Adrenal gland (tissue), 12 donors: ENCODE measurements around the gene EFCAB11. TPM values are rescaled to one million over a fixed set of nuclear protein-coding genes. Genes with fewer than 3 reads are reported as not detected.

ENCODE experiments used
- DNase-seq, 7 donors: peaks; one replicate each; pipeline ENCODE4 v3.0.0-alpha.2; 2019 to 2020
- H3K27ac ChIP-seq, 5 donors: fragments of 200-600 bp; sonication (generic) in 4 of 5; 1 replicate in 3 of 5; 2 replicates in 2 of 5; pipeline versions ENCODE4 v1.5.1 to v1.8.0; 2016 to 2020; ENCODE audit warnings: mild to moderate bottlenecking in 1 of 5
- H3K27me3 ChIP-seq: fragments of 200-600 bp; 2 replicates; pipeline ENCODE4 v1.8.0; 2021
- H3K36me3 ChIP-seq, 2 donors: fragments of 200-600 bp; replicated peaks in 1 of 2; 1 replicate in 1 of 2; 2 replicates in 1 of 2; pipeline versions ENCODE4 v1.5.1 to v1.8.0; 2018 to 2022
- H3K4me1 ChIP-seq, 2 donors: fragments of 200-600 bp; replicated peaks in 1 of 2; 1 replicate in 1 of 2; 2 replicates in 1 of 2; pipeline versions ENCODE4 v1.5.1 to v1.8.0; 2018 to 2021
- H3K4me3 ChIP-seq, 4 donors: fragments of 200-600 bp; sonication (generic) in 3 of 4; one replicate each; pipeline ENCODE4 v1.5.1; 2016 to 2018
- H3K9me3 ChIP-seq, 3 donors: fragments of 200-600 bp; sonication (generic) in 1 of 3; replicated peaks in 1 of 3; 1 replicate in 2 of 3; 2 replicates in 1 of 3; pipeline versions ENCODE4 v1.5.1 to v1.8.0; 2016 to 2021
- CTCF ChIP-seq, 6 experiments: fragments of 450-650 bp in 4 of 6; fragments of 200-600 bp in 2 of 6; sonication (generic) in 1 of 6; IDR thresholded peaks; 1 replicate in 5 of 6; 2 replicates in 1 of 6; pipeline versions ENCODE4 v1.5.1 to v1.8.0; 2016 to 2021; ENCODE audit warnings: antibody characterized with exemption in 6 of 6, mild to moderate bottlenecking in 2 of 6, moderate library complexity in 1 of 6
- POLR2A ChIP-seq, 2 donors: fragments of 450-650 bp; IDR thresholded peaks; one replicate each; pipeline ENCODE4 v1.6.1; 2017; ENCODE audit warnings: antibody characterized with exemption in 2 of 2, mild to moderate bottlenecking in 2 of 2, moderate library complexity in 1 of 2
- WGBS, 4 donors: extraction: QIAGEN DNeasy Blood & Tissue Kit in 2 of 4; methylation state at CpG; one replicate each; pipeline versions ENCODE4 v1.1.5 to v1.1.7; 2013 to 2017; 5-methylcytosine and 5-hydroxymethylcytosine counted together
- intact Hi-C, 2 donors: fragments of 100-400 bp; cut with DNase I; formaldehyde crosslinking; loops; one replicate each; pipeline versions ENCODE4 v1.14.1 to v1.15.0; 2022 to 2023
- polyA plus RNA-seq, 3 donors: library from polyadenylated mRNA; stranded (reverse); fragments of 200-250 nt in 2 of 3; fragments of 350-450 nt in 1 of 3; fragmentation: Illumina TruSeq in 1 of 3; extraction: RNeasy Lipid Tissue Mini Kit (QIAGEN cat#74804) in 1 of 3; gene quantifications; one replicate each; pipeline ENCODE4 v1.2.3, GENCODE V29; 2013 to 2014
- total RNA-seq, 9 donors: library from RNA; depleted of rRNA in 4 of 9; stranded (reverse); fragments of >200 nt in 4 of 9; fragments of 120-200 nt in 1 of 9; fragmentation: NEBNext Ultra II Directional in 1 of 9; extraction: Animal tissue kit (Norgen Biotek cat#: 25700) in 1 of 9; gene quantifications; one replicate each; pipeline versions ENCODE4 v1.1.0 to v1.2.4, GENCODE V29; 2013 to 2023
- donor health status: healthy with polysubstance abuse.
- donor health status: Bipolar disorder and iron deficiency.
- donor health status: DM: yes; HTN: yes; CAD: no.
- donor health status: DM: no; HTN: no; CAD: no.
- donor health status: DM: no; HTN: no; CAD: no.
- donor health status: DM: yes; HTN: yes; CAD: no.

The EFCAB11 gene
- total and polyA plus RNA-seq, 12 donors, result 4.0 to 16.9 (median 8.4) TPM

GRCh38 chr14:89926694-89927093 is 27.8 kb downstream of the EFCAB11 start:
- Histone ChIP-seq H3K27me3 (no peaks in the 10 kb centered on the region), H3K9me3 (no peaks in the 10 kb centered on the region), H3K4me3 (no peak overlapping the region), H3K4me1 (no peaks in the 10 kb centered on the region), H3K27ac (no peak overlapping the region), H3K36me3 (no peaks in the 10 kb centered on the region)
- intact Hi-C loops, result no loop called here
- no peak for DNase-seq
- WGBS, 4 donors, result 13 to 25% (median 20%) methylated on average over 1 of the region's 1 CpG
- TF ChIP-seq POLR2A (IDR thresholded peaks at IDR 0.05) (no peak), CTCF (IDR thresholded peaks at IDR 0.05) (no peak)

- Histone ChIP-seq H3K27ac (no peak overlapping the region), H3K9me3 (no peaks in the 10 kb centered on the region), H3K4me1 (no peaks in the 10 kb centered on the region), H3K4me3 (no peak overlapping the region), H3K36me3 (no peaks in the 10 kb centered on the region), H3K27me3 (no peaks in the 10 kb centered on the region)
- 82 to 92% (median 83%) methylated on average over 4 of the region's 4 CpGs for WGBS, 4 donors
- intact Hi-C loops, result no loop called here
- TF ChIP-seq CTCF (IDR thresholded peaks at IDR 0.05), result no peak
- TF ChIP-seq POLR2A (IDR thresholded peaks at IDR 0.05), result no peak
- DNase-seq, result no peak
Observed at GRCh38 chr14:89924268-89924667, 30.3 kb downstream of the EFCAB11 start.

- no peak for DNase-seq
- Histone ChIP-seq H3K4me1 (no peaks in the 10 kb centered on the region), H3K4me3 (no peak overlapping the region), H3K27me3 (no peaks in the 10 kb centered on the region), H3K36me3 (no peaks in the 10 kb centered on the region), H3K27ac (no peak overlapping the region), H3K9me3 (no peaks in the 10 kb centered on the region)
- intact Hi-C loops, result no loop called here
- no peak for TF ChIP-seq POLR2A (IDR thresholded peaks at IDR 0.05)
- TF ChIP-seq CTCF (IDR thresholded peaks at IDR 0.05), result no peak
- WGBS, 4 donors, result 90 to 96% (median 91%) methylated on average over 6 of the region's 6 CpGs
Observed at GRCh38 chr14:89922031-89922907, 32.3 kb downstream of the EFCAB11 start.

GRCh38 chr14:89921346-89921745 is 33.2 kb downstream of the EFCAB11 start:
- 62 to 72% (median 69%) methylated on average over 3 of the region's 3 CpGs for WGBS, 4 donors
- Histone ChIP-seq H3K9me3 (no peaks in the 10 kb centered on the region), H3K36me3 (no peaks in the 10 kb centered on the region), H3K27me3 (no peaks in the 10 kb centered on the region), H3K4me3 (no peak overlapping the region), H3K27ac (no peak overlapping the region), H3K4me1 (no peaks in the 10 kb centered on the region)
- no peak for DNase-seq
- intact Hi-C loops, result no loop called here
- no peak for TF ChIP-seq POLR2A (IDR thresholded peaks at IDR 0.05)

GRCh38 chr14:89920056-89920455 is 34.5 kb downstream of the EFCAB11 start:
- Histone ChIP-seq H3K36me3 (no peaks in the 10 kb centered on the region), H3K4me1 (no peaks in the 10 kb centered on the region), H3K27ac (no peak overlapping the region), H3K4me3 (no peak overlapping the region), H3K9me3 (no peaks in the 10 kb centered on the region), H3K27me3 (no peaks in the 10 kb centered on the region)
- DNase-seq, result no peak
- intact Hi-C loops, result no loop called here
- 79 to 92% (median 85%) methylated on average over 2 of the region's 2 CpGs for WGBS, 4 donors
- no peak for TF ChIP-seq POLR2A (IDR thresholded peaks at IDR 0.05)
- no peak for TF ChIP-seq CTCF (IDR thresholded peaks at IDR 0.05)
